GM23338 (cell line): ENCODE data around the gene ARL6.

Source experiments
- CTCF ChIP-seq, 2 experiments: fragments of 200-600 bp in 1 of 2; sonication (generic) in 1 of 2; conservative IDR thresholded peaks; 2 replicates each; pipeline versions ENCODE4 v1.5.1 to v1.6.1; 2016 to 2017; ENCODE audit warnings: antibody characterized with exemption in 2 of 2, low read depth in 2 of 2, mild to moderate bottlenecking in 2 of 2, moderate library complexity in 1 of 2
- EZH2 ChIP-seq: fragments of 200-600 bp; sonication (generic); IDR thresholded peaks from one replicate; pipeline ENCODE4 v1.8.0; 2017; ENCODE audit warnings: antibody characterized with exemption, mild to moderate bottlenecking, low read depth; ENCODE audit not compliant: unreplicated experiment
- JUNB ChIP-seq: IDR thresholded peaks from one replicate; pipeline ENCODE4 v1.6.1; 2016; ENCODE audit warnings: antibody characterized with exemption; ENCODE audit not compliant: unreplicated experiment
- REST ChIP-seq: IDR thresholded peaks from one replicate; pipeline ENCODE4 v1.6.1; 2018; ENCODE audit warnings: antibody characterized with exemption; ENCODE audit not compliant: unreplicated experiment

GRCh38 chr3:97765336-97765735 lies 778 bp downstream of the ARL6 start:
- TF ChIP-seq EZH2 = no peak
- no peak for TF ChIP-seq CTCF (conservative IDR thresholded peaks at IDR 0.05; ENCODE audit: low read depth in 2 of 2)
- no peak for TF ChIP-seq JUNB
- no peak for TF ChIP-seq REST
